ENCODE results near the gene MAPKAP1.
A peak's percentile ranks its signal among the peaks of the same experiment; 100 is the strongest.

The MAPKAP1 gene

GRCh38 chr9:125426926-125427325, 280.1 kb downstream of the MAPKAP1 start:
- DNase-seq: no peak

GRCh38 chr9:125425901-125426515, 281.0 kb downstream of the MAPKAP1 start:
- no peak for DNase-seq

GRCh38 chr9:125425170-125425897, 281.7 kb downstream of the MAPKAP1 start:
- DNase-seq: no peak

GRCh38 chr9:125423964-125424363, 283.0 kb downstream of the MAPKAP1 start:
- DNase-seq: no peak

- DNase-seq: no peak
Measured at GRCh38 chr9:125422853-125423252, 284.2 kb downstream of the MAPKAP1 start.

GRCh38 chr9:125421591-125422181, 285.3 kb downstream of the MAPKAP1 start:
- DNase-seq: no peak

- DNase-seq: no peak
Measured at GRCh38 chr9:125421166-125421565, 285.8 kb downstream of the MAPKAP1 start.

GRCh38 chr9:125418404-125418803, 288.6 kb downstream of the MAPKAP1 start:
- DNase-seq: no peak

- no peak for DNase-seq
Measured at GRCh38 chr9:125416517-125416916, 290.5 kb downstream of the MAPKAP1 start.

GRCh38 chr9:125415583-125416460, 291.2 kb downstream of the MAPKAP1 start:
- no peak for DNase-seq

GRCh38 chr9:125413579-125413978, 293.4 kb downstream of the MAPKAP1 start:
- DNase-seq: no peak

GRCh38 chr9:125412166-125412565, 294.8 kb downstream of the MAPKAP1 start:
- DNase-seq: no peak

- DNase-seq: no peak
Measured at GRCh38 chr9:125411171-125411756, 295.7 kb downstream of the MAPKAP1 start.

GRCh38 chr9:125410522-125410894, 296.5 kb downstream of the MAPKAP1 start:
- DNase-seq: no peak

GRCh38 chr9:125409637-125410521, 297.1 kb downstream of the MAPKAP1 start:
- DNase-seq: no peak

- DNase-seq: no peak
Measured at GRCh38 chr9:125409217-125409636, 297.8 kb downstream of the MAPKAP1 start.

- peak; percentile 78 for DNase-seq
Measured at GRCh38 chr9:125407974-125408900, 298.8 kb downstream of the MAPKAP1 start.

GRCh38 chr9:125407432-125407973, 299.5 kb downstream of the MAPKAP1 start:
- DNase-seq: no peak

- DNase-seq: no peak
Measured at GRCh38 chr9:125406810-125407087, 300.3 kb downstream of the MAPKAP1 start.

- no peak for DNase-seq
Measured at GRCh38 chr9:125405938-125406809, 300.8 kb downstream of the MAPKAP1 start.
